Activated CD4-positive, CD25-positive, alpha-beta regulatory T cell treated with anti-CD3 and anti-CD28 coated beads, Interleukin-2, amount 50 U/mL, for 16 hours (primary cell): ENCODE measurements around the gene UBE2I.
"Not testable (repeated sequence)": the region's sequence is repeated elsewhere in the genome, so short reads cannot be mapped to it uniquely, and the experiment has no call there.

ENCODE experiments used
- DNase-seq: peaks from one replicate; pipeline ENCODE4 v3.0.0-alpha.2; 2020; ENCODE audit warnings: low read depth, low spot score

Gene UBE2I

DNA sequence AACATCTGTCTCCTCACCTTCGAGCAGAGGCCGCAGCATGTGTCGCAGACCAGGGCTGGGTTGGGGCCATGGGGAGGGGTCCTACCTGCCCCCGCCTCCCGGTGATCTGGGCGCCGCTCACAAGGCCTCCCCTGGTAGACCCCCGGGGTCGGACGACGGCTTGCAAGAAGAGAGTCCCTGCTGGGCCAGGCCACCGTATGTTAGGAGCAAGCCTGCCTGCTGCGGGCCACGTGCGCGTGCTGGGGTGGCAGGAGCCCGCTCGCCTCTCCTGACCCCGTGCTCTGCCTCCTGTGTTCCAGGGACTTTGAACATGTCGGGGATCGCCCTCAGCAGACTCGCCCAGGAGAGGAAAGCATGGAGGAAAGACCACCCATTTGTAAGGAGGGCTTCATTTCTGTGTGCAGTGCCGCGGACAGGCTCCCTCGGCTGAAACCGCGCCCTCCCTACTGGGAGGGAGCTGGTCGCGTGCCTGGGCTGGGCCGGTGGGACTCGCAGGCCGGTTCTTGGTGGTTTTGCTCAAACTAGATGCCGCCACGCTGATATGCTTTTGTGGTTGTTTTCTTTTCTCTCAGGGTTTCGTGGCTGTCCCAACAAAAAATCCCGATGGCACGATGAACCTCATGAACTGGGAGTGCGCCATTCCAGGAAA, 4.4 kb downstream of the UBE2I start:
- DNase-seq, result no peak

GRCh38 chr16:1314399-1315068, 5.1 kb downstream of the UBE2I start:
- DNase-seq, result no peak

- DNase-seq, result no peak
Observed at GRCh38 chr16:1315081-1316032, 5.9 kb downstream of the UBE2I start.

DNA sequence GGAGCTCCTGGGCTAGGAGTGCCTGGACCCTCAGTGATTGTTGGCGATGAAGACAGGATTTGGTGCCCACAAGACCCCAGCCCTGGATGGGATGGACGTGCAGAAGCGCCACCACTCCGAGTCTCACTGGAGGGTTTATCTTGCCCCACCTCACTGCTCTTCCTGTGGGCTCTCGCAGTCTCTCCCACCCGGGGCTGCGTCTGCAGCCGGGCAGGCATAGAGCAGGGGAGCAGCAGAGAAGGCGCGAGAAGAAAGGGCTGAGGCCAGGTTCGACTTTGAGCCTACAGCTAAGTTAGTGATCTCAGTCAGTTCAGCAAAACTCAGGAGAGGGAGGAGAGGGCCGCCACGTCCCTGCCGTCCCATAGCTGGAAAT, 6.6 kb downstream of the UBE2I start:
- no peak for DNase-seq

GRCh38 chr16:1317479-1318267, 8.2 kb downstream of the UBE2I start:
- DNase-seq, result no peak

DNA sequence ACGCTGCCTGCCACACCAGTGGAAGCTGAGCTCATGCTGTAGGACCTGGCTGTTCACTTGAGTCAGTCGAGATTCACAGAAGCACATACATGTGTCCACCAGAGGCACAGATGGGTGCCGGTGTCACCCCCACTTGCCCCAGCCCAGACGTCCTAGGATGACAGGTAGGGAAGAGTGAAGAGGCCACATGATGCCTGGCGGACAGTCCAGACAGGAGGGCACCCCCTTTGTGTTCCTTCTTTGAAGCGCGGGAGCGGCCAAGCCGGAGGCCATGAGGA, 8.8 kb downstream of the UBE2I start:
- no peak for DNase-seq

- no peak for DNase-seq
Observed at GRCh38 chr16:1319041-1319440, 9.6 kb downstream of the UBE2I start.

DNA sequence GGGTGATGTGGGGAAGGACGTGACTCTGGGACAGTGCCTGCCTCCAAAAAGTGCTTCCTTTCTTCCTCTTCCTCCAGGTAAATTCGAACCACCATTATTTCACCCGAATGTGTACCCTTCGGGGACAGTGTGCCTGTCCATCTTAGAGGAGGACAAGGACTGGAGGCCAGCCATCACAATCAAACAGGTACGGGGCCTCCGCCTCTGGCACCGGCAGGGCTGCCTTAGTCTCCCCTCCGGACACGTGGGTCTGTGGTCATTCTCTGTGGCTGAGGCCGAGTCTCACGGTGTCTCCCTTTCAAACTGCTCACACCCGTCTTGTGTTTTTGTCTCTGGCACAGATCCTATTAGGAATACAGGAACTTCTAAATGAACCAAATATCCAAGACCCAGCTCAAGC, 10.7 kb downstream of the UBE2I start:
- no peak for DNase-seq

GRCh38 chr16:1320658-1321240, 11.3 kb downstream of the UBE2I start:
- DNase-seq, result no peak

DNA sequence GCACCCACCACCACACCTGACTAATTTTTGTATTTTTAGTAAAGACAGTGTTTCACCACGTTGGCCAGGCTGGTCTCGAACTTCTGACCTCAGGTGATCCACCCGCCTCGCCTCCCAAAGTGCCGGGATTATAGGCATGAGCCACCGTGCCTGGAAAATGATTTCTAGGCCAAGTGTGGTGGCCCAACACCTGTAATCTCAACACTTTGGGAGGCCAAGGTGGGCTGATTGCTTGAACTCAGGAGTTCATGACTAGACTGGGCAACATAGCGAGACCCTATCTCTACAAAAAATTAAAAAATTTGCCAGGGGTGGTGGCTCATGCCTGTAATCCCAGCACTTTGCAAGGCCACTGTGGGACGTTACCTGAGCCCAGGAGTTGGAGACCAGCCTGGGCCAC, 13.0 kb downstream of the UBE2I start:
- DNase-seq, result no peak

DNA sequence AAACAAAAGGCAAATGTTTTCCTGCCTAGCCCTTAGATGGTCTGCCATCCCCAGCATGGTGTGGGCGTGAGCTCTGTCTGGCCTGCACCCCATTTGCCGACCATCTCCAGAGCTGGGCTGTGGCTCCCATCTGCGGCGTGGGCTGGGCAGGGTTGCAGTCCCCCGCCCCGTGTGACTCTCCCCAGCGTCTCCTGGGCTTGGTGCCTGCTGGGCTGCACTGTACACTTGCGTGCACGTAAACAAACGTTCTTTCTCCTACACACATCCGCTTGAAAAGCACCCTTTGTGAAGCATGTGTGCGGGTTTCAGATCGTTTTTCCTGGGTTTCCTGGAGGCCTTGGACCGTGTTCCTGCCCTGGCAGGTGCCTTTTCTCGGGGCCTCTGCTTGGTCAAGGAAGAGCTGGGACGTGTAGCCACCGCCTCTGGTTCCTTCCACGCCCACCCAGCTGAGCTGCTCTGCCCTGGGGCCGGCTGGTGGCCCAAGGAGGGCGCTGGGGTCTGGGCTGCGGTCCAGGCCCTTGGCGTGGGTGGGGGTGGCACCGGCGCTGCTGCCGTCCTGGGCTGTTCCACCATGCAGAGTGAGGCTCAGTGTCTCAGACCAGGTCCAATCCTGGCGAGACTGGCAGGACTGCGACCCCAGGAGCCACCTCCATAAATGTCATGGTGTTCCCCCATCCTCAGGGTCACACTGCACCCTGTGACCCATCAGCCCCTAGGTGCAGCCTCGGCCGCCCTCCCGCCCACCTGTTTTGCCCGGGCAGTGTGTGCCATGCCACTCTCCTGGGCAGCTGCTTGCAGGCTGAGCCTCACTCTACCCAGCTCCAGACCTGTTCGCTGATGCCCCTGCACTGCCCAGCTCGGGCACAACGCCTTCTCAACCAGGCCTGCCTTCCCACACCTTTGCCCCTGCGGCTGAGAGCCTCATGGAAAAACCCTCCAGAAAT, 14.1 kb downstream of the UBE2I start:
- no peak for DNase-seq

- DNase-seq, result no peak
Observed at GRCh38 chr16:1324286-1324826, 14.9 kb downstream of the UBE2I start.

DNA sequence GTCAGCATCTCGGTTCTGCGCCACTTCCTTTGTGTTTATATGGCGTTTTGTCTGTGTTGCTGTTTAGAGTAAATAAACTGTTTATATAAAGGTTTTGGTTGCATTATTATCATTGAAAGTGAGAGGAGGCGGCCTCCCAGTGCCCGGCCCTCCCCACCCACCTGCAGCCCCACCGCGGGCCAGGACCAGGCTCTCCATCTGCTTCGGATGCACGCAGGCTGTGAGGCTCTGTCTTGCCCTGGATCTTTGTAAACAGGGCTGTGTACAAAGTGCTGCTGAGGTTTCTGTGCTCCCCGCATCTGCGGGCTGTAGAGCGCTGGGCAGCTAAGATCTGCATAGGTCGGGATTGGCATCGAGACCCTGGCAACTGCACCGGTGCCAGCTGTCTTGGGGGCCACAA, 15.8 kb downstream of the UBE2I start:
- DNase-seq, result no peak

GRCh38 chr16:1325673-1326371, 16.4 kb downstream of the UBE2I start:
- DNase-seq, result no peak

- DNase-seq, result no peak
Observed at GRCh38 chr16:1326391-1326790, 17.0 kb downstream of the UBE2I start.

DNA sequence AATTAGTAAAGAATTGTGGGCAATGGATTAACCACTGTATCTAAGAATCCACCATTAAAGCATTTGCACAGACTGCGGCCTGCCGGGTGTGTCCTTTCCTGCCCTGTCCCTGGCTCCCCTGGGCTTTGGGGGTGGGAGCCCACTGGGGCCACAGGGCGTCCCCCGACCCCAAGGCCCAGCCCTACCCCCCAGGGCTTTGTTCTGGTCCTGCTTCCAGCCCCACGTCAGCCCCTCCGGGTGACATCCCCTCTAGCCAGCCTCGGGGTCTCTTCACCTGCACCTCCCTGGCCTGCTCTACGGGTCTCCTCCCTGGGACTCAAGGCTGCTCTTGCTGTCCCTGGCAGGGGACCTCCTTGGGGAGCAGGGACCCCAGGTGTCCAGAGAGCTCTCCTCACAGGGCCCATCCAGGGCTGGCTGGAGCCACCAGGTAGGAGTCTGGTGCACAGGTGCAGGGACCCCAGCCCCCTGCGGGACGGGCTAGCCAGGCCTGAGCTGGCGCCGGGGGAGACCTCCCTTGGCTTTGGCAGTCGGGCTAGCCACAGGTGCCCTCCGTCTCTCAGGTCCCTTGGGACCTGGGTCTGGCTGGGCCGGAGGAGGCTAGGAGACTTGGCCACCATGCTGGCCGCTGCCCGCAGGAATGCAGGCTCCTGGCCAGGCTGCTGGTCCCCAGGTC, 17.6 kb downstream of the UBE2I start:
- no peak for DNase-seq

DNA sequence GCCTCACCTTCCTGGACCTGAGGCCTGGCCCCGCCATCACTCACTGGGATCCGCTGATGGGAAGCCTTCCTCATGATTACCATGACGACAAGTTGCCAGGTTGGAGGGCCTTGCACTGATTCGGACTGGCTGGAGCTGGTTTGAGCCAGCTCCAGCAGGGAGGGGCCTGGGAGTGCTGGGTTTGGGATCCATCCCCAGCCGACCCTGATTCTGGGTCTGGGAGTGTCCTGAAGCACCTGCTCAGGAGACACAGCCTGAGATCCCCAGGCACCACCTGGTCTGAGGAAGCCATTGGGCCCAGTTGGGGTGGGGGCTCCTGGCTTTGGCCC, 18.1 kb downstream of the UBE2I start:
- DNase-seq, result no peak

GRCh38 chr16:1328136-1328535, 18.7 kb downstream of the UBE2I start:
- DNase-seq, result not testable (repeated sequence)

DNA sequence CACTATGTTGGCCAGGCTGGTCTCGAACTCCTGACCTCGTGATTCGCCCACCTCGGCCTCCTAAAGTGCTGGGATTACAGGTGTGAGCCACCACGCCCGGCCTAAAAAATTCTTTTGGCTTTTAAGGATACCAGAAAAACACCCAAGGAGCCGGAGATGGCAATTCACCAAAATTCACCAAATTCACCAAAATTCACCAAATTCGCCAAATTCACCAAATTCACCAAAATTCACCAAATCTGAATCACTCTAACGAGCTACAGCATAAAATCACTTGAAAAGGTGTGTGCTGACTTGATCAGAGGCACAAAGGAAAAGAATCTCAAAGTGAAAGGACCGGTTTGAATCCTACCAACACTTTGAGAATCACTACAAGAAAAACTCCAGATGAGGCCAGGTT, 19.5 kb downstream of the UBE2I start:
- DNase-seq, result not testable (repeated sequence)
